OCI-LY1 (cell line): Measurements from ENCODE around the gene RYR1.

Source experiments
- CTCF ChIP-seq: fragments of 200-600 bp; sonication (generic), shearing (Covaris generic); IDR thresholded peaks from 2 replicates; pipeline ENCODE4 v1.5.1; 2017; ENCODE audit warnings: mild to moderate bottlenecking, antibody characterized with exemption, low read length, moderate library complexity, mixed read lengths
- EZH2 ChIP-seq: fragments of 200-600 bp; sonication (generic), shearing (Covaris generic); IDR thresholded peaks from 2 replicates; pipeline ENCODE4 v1.8.0; 2017; ENCODE audit warnings: borderline replicate concordance, mixed run types, mild to moderate bottlenecking, antibody characterized with exemption, low read length, moderate library complexity, mixed read lengths

- TF ChIP-seq CTCF, result no peak
- no peak for TF ChIP-seq EZH2
Measured at GRCh38 chr19:38555200-38555599, 121.7 kb downstream of the RYR1 start.
